HT-29 (cell line): ENCODE data around the gene ATRIP. TPM values are rescaled to one million over a fixed set of nuclear protein-coding genes. Genes with fewer than 3 reads are reported as not detected.
A peak's percentile ranks its signal among the peaks of the same experiment; 100 is the strongest.

Source experiments
- DNase-seq: peaks from one replicate; pipeline ENCODE4 v3.0.0-alpha.2; 2015; ENCODE audit warnings: low spot score
- total RNA-seq: library from RNA; depleted of rRNA; stranded (reverse); fragments of >200 nt; shearing (Covaris generic); gene quantifications from 2 replicates; pipeline ENCODE4 v1.2.3, GENCODE V29; 2014

The ATRIP gene
- total RNA-seq, 1 experiment from 2014 or later, result 7.7 TPM

GRCh38 chr3:48423241-48423882 is 23.2 kb upstream of the ATRIP start:
- no peak for DNase-seq

- no peak for DNase-seq
These were observed 22.4 kb upstream of the ATRIP start for GRCh38 chr3:48423883-48424695.

- DNase-seq, result no peak
These were observed 21.2 kb upstream of the ATRIP start for GRCh38 chr3:48425281-48425812.

GRCh38 chr3:48426401-48426909 is 20.1 kb upstream of the ATRIP start:
- no peak for DNase-seq

- no peak for DNase-seq
These were observed 19.4 kb upstream of the ATRIP start for GRCh38 chr3:48426944-48427629.

- DNase-seq, result peak; percentile 23
These were observed 18.9 kb upstream of the ATRIP start for GRCh38 chr3:48427630-48427962.

- peak; percentile 8 for DNase-seq
These were observed 18.4 kb upstream of the ATRIP start for GRCh38 chr3:48428088-48428571.

GRCh38 chr3:48428572-48429316 is 17.8 kb upstream of the ATRIP start:
- peak; percentile 76 for DNase-seq

GRCh38 chr3:48429317-48429959 is 17.1 kb upstream of the ATRIP start:
- peak; percentile 77 for DNase-seq

GRCh38 chr3:48429960-48430707 is 16.4 kb upstream of the ATRIP start, which contains the start of gene PLXNB1:
PLXNB1 (minus strand) TSS chr3:48430086; CDS start chr3:48424611, 5,475 bp downstream.
- peak; percentile 79 for DNase-seq

GRCh38 chr3:48430708-48431101 is 15.8 kb upstream of the ATRIP start:
- DNase-seq, result no peak

GRCh38 chr3:48431224-48432029 is 15.1 kb upstream of the ATRIP start:
- no peak for DNase-seq

- no peak for DNase-seq
These were observed 13.8 kb upstream of the ATRIP start for GRCh38 chr3:48432411-48433371.

GRCh38 chr3:48433472-48434118 is 12.9 kb upstream of the ATRIP start:
- peak; percentile 23 for DNase-seq

- DNase-seq, result no peak
These were observed 11.8 kb upstream of the ATRIP start for GRCh38 chr3:48434591-48435222.

GRCh38 chr3:48435223-48435595 is 11.3 kb upstream of the ATRIP start:
- no peak for DNase-seq
